A549 treated with dexamethasone at 1 μM for 4 hours (cell line): ENCODE measurements around the gene WNT6. TPM values are rescaled to one million over a fixed set of nuclear protein-coding genes. Genes with fewer than 3 reads are reported as not detected.

Experiments
- total RNA-seq: library from RNA; stranded (reverse); fragments of 200-300 nt; extraction: Qiagen RNA extraction; gene quantifications from 5 replicates; pipeline ENCODE4 v1.2.3, GENCODE V29; 2022

The WNT6 gene
- total RNA-seq = 0.11 to 0.26 TPM (median 0.22 TPM) in 5 replicates

GRCh38 chr2:218859556-218859987, at the start of gene WNT6:
Gene WNT6 (plus strand): TSS chr2:218859805. CDS start chr2:218860038, 233 bp downstream.

GRCh38 chr2:218831378-218831990, 28.1 kb upstream of the WNT6 start, which contains the start of gene PRKAG3:
Gene PRKAG3 (minus strand): TSS chr2:218831803.

DNA sequence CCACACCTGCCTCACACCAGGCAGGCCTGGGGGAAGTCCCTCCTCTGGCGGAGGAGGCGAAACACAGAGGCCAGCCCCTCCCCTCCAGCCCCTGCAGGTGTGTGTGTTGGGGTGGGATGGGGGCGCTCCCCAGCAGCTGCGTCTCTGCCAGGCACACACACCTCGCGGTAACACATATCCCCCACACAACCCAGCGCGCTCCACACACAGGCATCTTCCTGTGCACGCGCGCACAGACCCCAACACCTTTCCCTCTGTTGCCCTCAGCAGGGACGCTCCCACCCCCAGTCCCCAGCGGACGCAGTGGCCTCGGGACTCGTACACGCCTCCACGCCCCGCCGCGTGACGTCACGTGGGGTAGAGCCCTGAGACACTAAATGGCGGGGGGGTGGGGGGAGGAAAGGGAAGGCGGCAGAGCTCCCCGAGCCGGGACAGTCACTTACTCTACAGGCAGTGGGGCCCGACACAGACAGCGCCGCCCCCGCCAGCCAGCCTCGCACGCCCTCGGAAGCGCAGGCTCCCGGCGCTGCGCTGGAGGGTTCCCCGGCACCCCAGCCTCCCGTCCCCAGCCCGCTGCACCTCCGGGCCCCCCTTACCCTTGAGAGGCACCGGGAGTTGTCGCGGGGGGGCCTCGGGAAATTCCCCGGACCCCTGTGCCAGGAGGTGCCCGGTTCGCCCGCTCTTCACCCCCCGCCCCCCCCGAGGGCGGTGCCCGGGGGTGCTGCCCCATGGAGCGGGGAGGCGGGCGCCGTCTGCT, 20.7 kb downstream of the WNT6 start, which contains the start of gene WNT10A:
Gene WNT10A, plus strand, starts transcription at position 751 of the 757 bp plus-strand sequence. CDS start 144 bp downstream, outside the sequence.

Other genes starting within 250 kb of the WNT6 start
- gene ZNF142, start 200.2 kb upstream of the WNT6 start, total RNA-seq = 10.4 to 22.5 TPM (median 20.8 TPM) in 5 replicates
- 39.1 to 49.2 TPM (median 44.4 TPM) in 5 replicates for gene BCS1L, start 200.1 kb upstream of the WNT6 start, total RNA-seq
- gene RNF25, start 187.8 kb upstream of the WNT6 start, total RNA-seq = 52.0 to 64.2 TPM (median 55.0 TPM) in 5 replicates
- 6.7 to 12.3 TPM (median 11.4 TPM) in 5 replicates for gene STK36, start 187.7 kb upstream of the WNT6 start, total RNA-seq
- gene TTLL4, start 149.0 kb upstream of the WNT6 start, total RNA-seq = 20.6 to 29.0 TPM (median 28.3 TPM) in 5 replicates
- 0.15 to 0.18 TPM (median 0.18 TPM) in 5 replicates for gene CYP27A1, start 77.7 kb upstream of the WNT6 start, total RNA-seq
- 0.04 TPM in 1 of 5 replicates, not detected in the others for gene PRKAG3, start 28.0 kb upstream of the WNT6 start, total RNA-seq
- gene WNT10A, start 21.0 kb downstream of the WNT6 start, total RNA-seq = 0.05 to 0.08 TPM (median 0.06 TPM) in 5 replicates
- 5.9 to 9.3 TPM (median 8.1 TPM) in 5 replicates for gene CDK5R2, start 99.9 kb downstream of the WNT6 start, total RNA-seq
- gene FEV, start 125.4 kb downstream of the WNT6 start, total RNA-seq = 0.20 TPM in 1 of 5 replicates, not detected in the others
- 0.31 TPM in 1 of 5 replicates, not detected in the others for gene CRYBA2, start 133.6 kb downstream of the WNT6 start, total RNA-seq
- 0.21 to 0.27 TPM (median 0.22 TPM) in 5 replicates for gene CFAP65, start 181.7 kb downstream of the WNT6 start, total RNA-seq
- gene IHH, start 201.1 kb downstream of the WNT6 start, total RNA-seq = 0.38 to 0.77 TPM (median 0.54 TPM) in 5 replicates